Mesenchymal stem cell (in vitro differentiated cells and primary cell): ENCODE data around the gene CTBS.

ENCODE experiments used
- DNase-seq: peaks from one replicate; pipeline ENCODE4 v3.0.0-alpha.2; 2013
- H2AFZ ChIP-seq: one replicate; pipeline ENCODE4 v1.6.1; 2013; ENCODE audit warnings: low read depth, mild to moderate bottlenecking, control low read depth, inconsistent platforms, low read length, moderate library complexity
- H2AK5ac ChIP-seq: 2 replicates; pipeline ENCODE4 v1.6.1; 2013; ENCODE audit warnings: low read length, moderate library complexity, mild to moderate bottlenecking, inconsistent platforms; ENCODE audit not compliant: severe bottlenecking
- H2BK120ac ChIP-seq: one replicate; pipeline ENCODE4 v1.6.1; 2013; ENCODE audit warnings: low read depth, mild to moderate bottlenecking, inconsistent platforms, low read length, moderate library complexity
- H2BK12ac ChIP-seq, 2 experiments: one replicate each; pipeline ENCODE4 v1.6.1; 2013; ENCODE audit warnings: inconsistent platforms in 2 of 2, low read length in 2 of 2, mild to moderate bottlenecking in 2 of 2, moderate library complexity in 2 of 2, control low read depth in 1 of 2
- H2BK15ac ChIP-seq: one replicate; pipeline ENCODE4 v1.6.1; 2013; ENCODE audit warnings: mild to moderate bottlenecking, low read depth, inconsistent platforms; ENCODE audit not compliant: poor library complexity, severe bottlenecking
- H2BK5ac ChIP-seq: 2 replicates; pipeline ENCODE4 v1.6.1; 2013; ENCODE audit warnings: low read depth, mild to moderate bottlenecking, low read length, control low read depth, inconsistent platforms; ENCODE audit not compliant: poor library complexity, severe bottlenecking
- H3K14ac ChIP-seq, 2 experiments: one replicate each; pipeline ENCODE4 v1.6.1; 2013; ENCODE audit warnings: inconsistent platforms in 2 of 2, low read length in 2 of 2, control low read depth in 1 of 2, mild to moderate bottlenecking in 1 of 2, moderate library complexity in 1 of 2
- H3K18ac ChIP-seq, 2 experiments: one replicate each; pipeline ENCODE4 v1.6.1; 2013; ENCODE audit warnings: inconsistent platforms in 2 of 2, low read length in 2 of 2, control low read depth in 1 of 2, low read depth in 1 of 2, mild to moderate bottlenecking in 1 of 2
- H3K23ac ChIP-seq, 2 experiments: one replicate each; pipeline ENCODE4 v1.6.1; 2013; ENCODE audit warnings: inconsistent platforms in 2 of 2, low read length in 2 of 2, mild to moderate bottlenecking in 2 of 2, moderate library complexity in 2 of 2, control low read depth in 1 of 2
- H3K27ac ChIP-seq: 2 replicates; pipeline ENCODE4 v1.5.1; 2013; ENCODE audit warnings: mild to moderate bottlenecking, moderate library complexity, low read length, control low read depth, inconsistent platforms; ENCODE audit not compliant: poor library complexity, severe bottlenecking
- H3K27me3 ChIP-seq, 2 experiments: 2 replicates each; pipeline versions ENCODE4 v1.6.1 to v1.7.0; 2013; ENCODE audit warnings: low read length in 2 of 2, mild to moderate bottlenecking in 2 of 2, moderate library complexity in 2 of 2, control low read depth in 1 of 2, inconsistent platforms in 1 of 2; ENCODE audit not compliant: control insufficient read depth in 1 of 2, insufficient read depth in 1 of 2
- H3K36me3 ChIP-seq, 2 experiments: 2 replicates each; pipeline versions ENCODE4 v1.6.1 to v1.7.0; 2013; ENCODE audit warnings: low read length in 2 of 2, control low read depth in 1 of 2, inconsistent platforms in 1 of 2, low read depth in 1 of 2, mild to moderate bottlenecking in 1 of 2; ENCODE audit not compliant: insufficient read depth in 2 of 2, control insufficient read depth in 1 of 2
- H3K4ac ChIP-seq, 2 experiments: one replicate each; pipeline ENCODE4 v1.6.1; 2013; ENCODE audit warnings: inconsistent platforms in 2 of 2, low read length in 2 of 2, mild to moderate bottlenecking in 2 of 2, moderate library complexity in 2 of 2, control low read depth in 1 of 2, low read depth in 1 of 2
- H3K4me1 ChIP-seq: 2 replicates; pipeline ENCODE4 v1.6.1; 2013; ENCODE audit warnings: low read depth, low read length, control low read depth; ENCODE audit not compliant: control insufficient read depth, insufficient read depth
- H3K4me2 ChIP-seq: 2 replicates; pipeline ENCODE4 v1.6.1; 2013; ENCODE audit warnings: low read length, mild to moderate bottlenecking, inconsistent platforms; ENCODE audit not compliant: poor library complexity, severe bottlenecking
- H3K4me3 ChIP-seq, 2 experiments: 2 replicates each; pipeline versions ENCODE4 v1.5.1 to v1.7.0; 2013; ENCODE audit warnings: low read length in 2 of 2, mild to moderate bottlenecking in 2 of 2, control low read depth in 1 of 2, low read depth in 1 of 2; ENCODE audit not compliant: insufficient read depth in 1 of 2
- H3K79me1 ChIP-seq: replicated peaks from 2 replicates; pipeline ENCODE4 v1.6.1; 2013; ENCODE audit warnings: mild to moderate bottlenecking, control low read depth, low read length, inconsistent platforms; ENCODE audit not compliant: poor library complexity, severe bottlenecking
- H3K9ac ChIP-seq: 2 replicates; pipeline ENCODE4 v1.7.0; 2013; ENCODE audit warnings: mild to moderate bottlenecking, low read length, moderate library complexity
- H3K9me3 ChIP-seq: 2 replicates; pipeline ENCODE4 v1.7.0; 2013; ENCODE audit warnings: mild to moderate bottlenecking, low read length; ENCODE audit not compliant: control insufficient read depth
- H4K8ac ChIP-seq: one replicate; pipeline ENCODE4 v1.6.1; 2013; ENCODE audit warnings: inconsistent platforms, mild to moderate bottlenecking, low read length, moderate library complexity
- H4K91ac ChIP-seq: one replicate; pipeline ENCODE4 v1.6.1; 2013; ENCODE audit warnings: mild to moderate bottlenecking, low read length, inconsistent platforms
- WGBS: methylation state at CpG from one replicate; pipeline ENCODE4 v1.1.7; 2013; ENCODE audit warnings: mixed read lengths; 5-methylcytosine and 5-hydroxymethylcytosine counted together

The CTBS gene

DNA sequence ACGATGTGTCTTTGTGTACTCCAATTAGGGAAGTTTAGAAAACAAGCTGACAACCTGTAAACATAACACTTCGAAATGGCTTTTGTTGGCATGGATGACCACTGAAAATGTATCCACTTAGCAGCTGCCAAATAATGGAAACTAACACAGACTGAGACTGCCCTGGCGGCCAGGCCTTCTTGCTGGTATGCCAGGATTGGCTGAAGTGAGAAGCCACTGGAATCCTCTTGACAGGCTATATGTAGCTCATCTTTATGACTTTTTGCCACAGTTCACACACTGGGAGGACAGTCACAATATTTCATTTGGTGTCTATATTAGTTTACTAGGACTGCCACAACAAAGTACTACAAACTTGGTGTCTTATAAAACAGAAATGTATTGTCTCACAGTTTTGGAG lies 12.9 kb upstream of the CTBS start:
- 88% methylated on average over 3 of the region's 3 CpGs for WGBS
- Histone ChIP-seq H3K9ac (no peak overlapping the region), H3K4me2 (no peak overlapping the region), H3K4ac (no peak overlapping the region), H3K23ac (no peak overlapping the region), H3K4me1 (peaks cover 2% of the 10 kb centered on the region), H2BK120ac (no peak overlapping the region), H3K14ac (no peak overlapping the region), H3K79me1 (no peaks in the 10 kb centered on the region), H3K18ac (peak overlapping the region in 1 of 2 experiments; percentile 42), H2AFZ (no peak overlapping the region), H3K27ac (no peak overlapping the region), H2BK5ac (no peak overlapping the region), H3K27me3 (no peaks in the 10 kb centered on the region), H4K91ac (no peak overlapping the region), H3K36me3 (no peaks in the 10 kb centered on the region), H3K9me3 (no peaks in the 10 kb centered on the region), H3K4me3 (no peak overlapping the region), H2AK5ac (no peak overlapping the region), H4K8ac (no peak overlapping the region), H2BK12ac (no peak overlapping the region), H2BK15ac (no peak overlapping the region)
- no peak for DNase-seq

- peak overlapping the region in 1 of 2 experiments; percentile 11 for H2BK12ac ChIP-seq
- H3K4me3 ChIP-seq: no peak overlapping the region
- H4K91ac ChIP-seq: no peak overlapping the region
- H3K4me2 ChIP-seq: no peak overlapping the region
- no peak overlapping the region for H2BK15ac ChIP-seq
- H2BK120ac ChIP-seq: no peak overlapping the region
- no peak overlapping the region for H3K14ac ChIP-seq
- H4K8ac ChIP-seq: peak overlapping the region; percentile 60
- H3K9ac ChIP-seq: no peak overlapping the region
- H3K9me3 ChIP-seq: no peaks in the 10 kb centered on the region
- H3K36me3 ChIP-seq: no peaks in the 10 kb centered on the region
- no peaks in the 10 kb centered on the region for H3K27me3 ChIP-seq
- H2AK5ac ChIP-seq: no peak overlapping the region
- no peak overlapping the region for H3K18ac ChIP-seq
- DNase-seq: no peak
- H3K23ac ChIP-seq: no peak overlapping the region
- H2BK5ac ChIP-seq: no peak overlapping the region
- no peak overlapping the region for H2AFZ ChIP-seq
- H3K4ac ChIP-seq: peak overlapping the region in 1 of 2 experiments; percentile 70
- peaks cover 2% of the 10 kb centered on the region for H3K4me1 ChIP-seq
- H3K27ac ChIP-seq: no peak overlapping the region
- WGBS: 98% methylated on average over 1 of the region's 1 CpG
- no peaks in the 10 kb centered on the region for H3K79me1 ChIP-seq
Measured at GRCh38 chr1:84585803-84586202, 11.6 kb upstream of the CTBS start.

DNA sequence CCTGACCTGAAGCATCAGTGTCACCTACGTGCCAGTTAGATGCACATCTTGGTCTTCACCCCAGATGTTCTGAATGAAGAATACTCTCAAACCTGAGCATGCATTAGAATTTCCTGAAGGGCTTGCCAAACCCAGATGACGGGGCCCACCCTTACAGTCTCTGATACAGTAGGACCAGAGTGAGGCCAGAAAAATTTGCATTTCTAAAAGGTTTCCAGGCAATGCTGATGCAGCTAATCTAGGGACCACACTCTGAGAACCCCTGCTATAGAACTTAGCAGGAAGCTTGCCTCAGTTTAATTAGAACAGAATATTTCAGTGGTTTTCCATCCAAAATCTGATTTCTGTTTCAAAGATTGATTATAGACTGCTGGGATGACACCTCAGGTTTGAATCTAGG lies 9.9 kb upstream of the CTBS start:
- no peak overlapping the region for H4K91ac ChIP-seq
- no peaks in the 10 kb centered on the region for H3K36me3 ChIP-seq
- no peak overlapping the region for H4K8ac ChIP-seq
- peaks cover 2% of the 10 kb centered on the region for H3K4me1 ChIP-seq
- H3K79me1 ChIP-seq: no peaks in the 10 kb centered on the region
- peak overlapping the region in 1 of 2 experiments; percentile 11 for H3K18ac ChIP-seq
- H3K14ac ChIP-seq: no peak overlapping the region
- H3K23ac ChIP-seq: no peak overlapping the region
- H3K4me2 ChIP-seq: no peak overlapping the region
- no peaks in the 10 kb centered on the region for H3K9me3 ChIP-seq
- no peak for DNase-seq
- no peak overlapping the region for H2BK5ac ChIP-seq
- no peak overlapping the region for H2BK120ac ChIP-seq
- no peak overlapping the region for H2BK15ac ChIP-seq
- H2AFZ ChIP-seq: no peak overlapping the region
- H3K4ac ChIP-seq: no peak overlapping the region
- H3K4me3 ChIP-seq: no peak overlapping the region
- no peak overlapping the region for H2AK5ac ChIP-seq
- no peak overlapping the region for H2BK12ac ChIP-seq
- H3K9ac ChIP-seq: no peak overlapping the region
- no peaks in the 10 kb centered on the region for H3K27me3 ChIP-seq
- 100% methylated on average over 2 of the region's 2 CpGs for WGBS
- H3K27ac ChIP-seq: no peak overlapping the region

DNA sequence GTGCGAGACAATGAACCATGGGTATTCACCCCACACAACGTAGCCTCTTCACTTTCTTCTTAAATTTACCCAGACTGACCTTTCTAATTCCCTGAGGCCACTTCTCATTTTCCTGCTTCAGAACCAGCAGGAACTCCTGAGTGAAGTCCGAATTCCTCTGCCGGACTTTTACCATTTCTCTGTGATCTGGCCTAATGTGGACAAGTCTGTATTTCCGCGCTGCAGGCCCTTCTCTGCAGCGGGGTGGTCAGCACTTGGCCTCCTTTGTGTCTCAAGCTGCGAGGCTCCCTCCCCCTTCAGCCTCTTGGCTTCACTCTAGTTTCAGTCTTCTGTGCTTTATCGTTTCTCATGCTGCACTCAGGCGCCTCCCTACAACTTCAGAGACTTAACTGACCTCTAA lies 9.4 kb upstream of the CTBS start:
- no peaks in the 10 kb centered on the region for H3K9me3 ChIP-seq
- H3K9ac ChIP-seq: peak overlapping the region; percentile 24
- no peak overlapping the region for H4K91ac ChIP-seq
- H2BK120ac ChIP-seq: no peak overlapping the region
- WGBS: 69% methylated on average over 10 of the region's 10 CpGs
- H2BK12ac ChIP-seq: no peak overlapping the region
- peaks cover 2% of the 10 kb centered on the region for H3K4me1 ChIP-seq
- peak overlapping the region; percentile 19 for H4K8ac ChIP-seq
- H2AK5ac ChIP-seq: no peak overlapping the region
- no peak overlapping the region for H3K14ac ChIP-seq
- H2AFZ ChIP-seq: no peak overlapping the region
- H2BK5ac ChIP-seq: no peak overlapping the region
- no peak overlapping the region for H3K23ac ChIP-seq
- H3K36me3 ChIP-seq: no peaks in the 10 kb centered on the region
- DNase-seq: peak; percentile 15
- no peak overlapping the region for H3K27ac ChIP-seq
- H3K18ac ChIP-seq: peak overlapping the region in 1 of 2 experiments; percentile 11
- peak overlapping the region; percentile 44 for H2BK15ac ChIP-seq
- no peaks in the 10 kb centered on the region for H3K27me3 ChIP-seq
- H3K4me3 ChIP-seq: no peak overlapping the region
- no peaks in the 10 kb centered on the region for H3K79me1 ChIP-seq
- H3K4me2 ChIP-seq: no peak overlapping the region
- no peak overlapping the region for H3K4ac ChIP-seq
